ENCODE data around the gene ACSS1.

The ACSS1 gene

DNA sequence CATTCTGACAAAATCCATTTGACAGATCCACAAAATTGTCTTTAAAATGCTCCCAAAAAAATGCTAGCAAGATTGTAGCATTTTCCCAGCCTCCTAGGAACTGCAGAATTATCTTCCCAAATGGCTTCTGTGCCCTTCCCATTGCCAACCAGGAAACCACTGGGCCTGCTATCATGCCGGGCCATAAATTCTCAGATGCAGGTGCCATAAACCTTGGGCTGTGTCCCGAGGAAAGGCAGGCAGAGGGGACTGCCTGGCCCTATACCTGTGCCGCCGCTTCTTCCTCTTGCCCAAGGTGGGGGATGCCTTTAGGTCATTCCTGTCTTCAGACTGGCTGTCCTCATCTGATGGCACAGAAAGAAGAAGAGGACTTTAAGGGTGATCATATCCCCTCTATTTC lies 21.2 kb upstream of the ACSS1 start:
- in situ Hi-C loops (cut with MboI; ENCODE audit: low sequenced_read_pairs) = no loop called here

DNA sequence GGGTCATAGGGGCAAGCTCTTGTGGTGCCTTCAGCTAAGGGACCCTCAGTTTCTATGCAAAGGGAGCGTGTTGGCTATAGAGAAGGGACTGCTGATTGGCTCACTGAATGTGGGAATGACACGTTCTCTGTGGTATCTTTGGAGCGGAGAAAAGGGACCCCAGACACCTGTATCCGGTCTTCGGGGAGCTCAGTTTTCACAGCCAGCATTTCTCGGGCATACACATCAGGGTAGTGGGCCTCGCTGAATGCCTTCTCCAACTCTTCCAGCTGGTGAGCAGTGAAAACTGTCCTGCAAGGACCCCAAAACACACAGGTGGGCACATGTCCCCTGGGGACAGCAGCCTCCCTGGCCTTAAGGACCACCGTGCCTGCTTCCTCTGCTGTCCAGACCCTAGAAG lies 20.7 kb upstream of the ACSS1 start:
- in situ Hi-C loops (cut with MboI; ENCODE audit: low sequenced_read_pairs) = no loop called here

DNA sequence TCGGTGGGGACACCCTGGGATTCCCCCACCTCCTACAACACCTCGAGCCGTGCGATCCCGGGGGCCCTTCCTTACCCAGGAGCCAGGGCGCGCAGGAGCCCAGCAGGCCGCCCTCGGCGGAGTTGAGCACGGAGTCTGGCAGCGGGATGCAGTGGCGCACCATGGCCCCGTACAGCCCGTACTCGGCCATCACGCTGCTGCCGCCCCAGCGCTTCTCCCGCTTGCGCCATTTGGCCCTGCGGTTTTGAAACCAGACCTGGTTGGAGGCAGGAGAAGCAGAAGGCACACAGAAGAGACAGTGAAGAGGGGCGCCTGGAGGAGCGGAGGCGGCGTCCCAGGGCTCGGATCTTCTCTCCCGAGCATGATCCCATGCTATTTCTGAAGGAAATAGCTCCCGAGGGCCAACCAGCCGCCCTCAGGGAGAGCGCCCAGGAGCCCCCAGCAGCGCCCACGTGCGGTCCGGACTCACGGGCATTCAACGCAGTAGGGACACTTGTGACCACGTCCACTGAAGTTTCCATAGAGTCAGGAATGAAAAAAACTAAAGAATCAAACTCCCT lies 19.8 kb upstream of the ACSS1 start:
- in situ Hi-C loops (cut with MboI; ENCODE audit: low sequenced_read_pairs) = no loop called here

DNA sequence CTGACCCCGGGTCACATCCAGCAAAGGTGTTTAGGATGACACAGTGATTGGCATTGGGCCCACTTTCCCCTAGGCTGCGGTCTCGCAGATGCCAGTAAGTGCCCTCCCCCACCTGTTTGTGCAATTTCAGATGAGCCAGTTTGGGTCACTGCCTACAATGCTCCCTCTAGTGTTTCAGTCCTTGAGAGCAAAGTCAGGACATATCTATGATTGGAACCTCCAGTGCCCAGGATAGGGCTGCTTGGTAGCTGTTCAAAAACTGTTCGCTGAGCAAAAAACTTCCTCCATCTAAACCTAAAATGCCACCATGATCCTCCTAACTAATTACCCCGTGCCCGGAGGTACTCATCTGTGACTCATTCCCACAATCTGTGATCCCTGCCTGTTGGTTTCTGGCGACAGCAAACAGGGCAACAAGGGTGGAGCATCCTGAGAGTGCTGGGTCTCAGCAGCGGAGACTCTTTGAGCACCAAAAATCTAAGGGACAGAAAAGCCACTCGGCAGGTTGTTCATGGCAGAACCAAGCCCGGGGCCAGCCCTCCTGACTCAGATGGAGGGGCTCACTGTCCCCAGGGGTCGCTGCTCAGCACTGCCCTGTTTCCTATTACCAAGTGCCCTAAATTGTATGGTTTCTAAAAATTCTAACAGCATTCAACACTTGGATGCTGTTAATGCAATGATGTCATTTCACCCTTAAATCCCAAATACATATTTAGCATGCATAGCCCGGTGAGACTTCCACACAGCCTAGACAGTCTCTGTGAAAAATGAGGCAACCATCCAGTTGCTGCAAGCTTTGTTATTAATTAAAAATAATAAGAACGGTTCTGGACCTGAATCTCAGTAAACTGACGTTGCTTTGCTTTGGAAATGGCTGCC lies 19.0 kb upstream of the ACSS1 start:
- in situ Hi-C loops (cut with MboI; ENCODE audit: low sequenced_read_pairs) = no loop called here

GRCh38 chr20:25076201-25076600 lies 18.3 kb upstream of the ACSS1 start:
- in situ Hi-C loops (cut with MboI; ENCODE audit: low sequenced_read_pairs) = no loop called here

DNA sequence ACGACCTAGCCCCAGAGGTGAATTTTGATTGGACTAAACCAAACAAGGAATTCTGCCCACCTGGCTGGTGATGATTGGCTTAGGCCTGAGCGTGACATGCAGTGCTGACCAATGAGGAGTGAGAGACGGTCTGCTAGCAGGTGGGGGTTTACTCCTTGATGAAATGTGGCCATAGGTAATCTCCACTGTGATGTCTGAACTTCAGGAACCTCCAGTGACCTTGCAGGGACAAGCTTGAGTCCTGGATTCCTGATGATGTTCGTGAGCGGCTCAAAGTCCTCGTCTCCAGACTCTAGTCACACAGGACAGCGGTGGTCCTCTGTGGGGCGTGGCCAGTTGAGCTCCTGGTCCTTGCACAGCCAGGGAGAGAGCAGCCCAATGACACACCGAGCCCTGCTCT lies 15.6 kb upstream of the ACSS1 start:
- in situ Hi-C loops (cut with MboI; ENCODE audit: low sequenced_read_pairs) = no loop called here

DNA sequence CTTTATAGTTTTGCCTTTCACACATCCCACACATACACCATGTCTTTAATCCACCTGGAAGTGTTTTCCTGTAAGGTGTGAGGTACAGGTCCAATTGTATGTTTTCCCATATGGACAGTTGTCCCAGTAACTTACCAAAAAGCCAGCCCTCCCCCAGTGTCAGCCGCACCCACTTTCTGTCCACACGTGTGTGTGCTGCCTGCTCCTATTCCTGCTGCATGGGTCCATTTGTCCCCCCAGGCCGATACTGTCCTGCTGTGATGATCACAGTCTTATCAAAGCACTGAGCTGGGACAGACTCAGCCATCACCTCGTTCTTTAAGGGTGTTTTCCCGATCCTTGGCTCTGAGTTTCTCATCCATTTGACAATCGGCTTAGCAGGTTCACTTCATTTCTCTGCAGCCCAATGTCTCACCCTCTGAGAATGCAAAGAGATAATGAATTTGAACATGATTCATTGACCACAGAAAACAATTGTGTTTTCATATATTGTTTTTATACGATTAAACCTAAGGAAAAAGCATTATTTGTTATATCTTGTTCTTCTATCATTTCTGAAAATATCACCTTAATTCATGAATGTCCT lies 14.4 kb upstream of the ACSS1 start:
- in situ Hi-C loops (cut with MboI; ENCODE audit: low sequenced_read_pairs) = no loop called here

DNA sequence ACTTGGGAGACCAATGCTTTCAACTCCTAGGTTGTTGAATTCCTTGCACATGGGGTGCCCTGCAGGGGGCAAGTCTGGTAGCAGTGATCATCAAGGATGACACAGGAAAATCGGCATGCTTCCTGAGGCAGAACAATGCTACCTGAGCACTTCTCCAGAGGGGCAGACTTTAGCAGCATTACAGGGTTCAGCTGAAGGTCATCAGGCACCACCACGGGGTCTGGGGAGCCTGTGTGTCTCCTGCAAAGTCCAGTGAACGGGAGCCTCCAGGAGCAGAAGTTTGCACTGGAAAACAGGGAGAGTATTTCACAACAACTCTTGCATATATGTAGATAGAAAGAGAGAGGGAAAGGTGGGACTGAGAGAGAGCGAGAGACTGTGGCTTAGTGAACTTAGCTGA lies 13.8 kb upstream of the ACSS1 start:
- in situ Hi-C loops (cut with MboI; ENCODE audit: low sequenced_read_pairs) = no loop called here

DNA sequence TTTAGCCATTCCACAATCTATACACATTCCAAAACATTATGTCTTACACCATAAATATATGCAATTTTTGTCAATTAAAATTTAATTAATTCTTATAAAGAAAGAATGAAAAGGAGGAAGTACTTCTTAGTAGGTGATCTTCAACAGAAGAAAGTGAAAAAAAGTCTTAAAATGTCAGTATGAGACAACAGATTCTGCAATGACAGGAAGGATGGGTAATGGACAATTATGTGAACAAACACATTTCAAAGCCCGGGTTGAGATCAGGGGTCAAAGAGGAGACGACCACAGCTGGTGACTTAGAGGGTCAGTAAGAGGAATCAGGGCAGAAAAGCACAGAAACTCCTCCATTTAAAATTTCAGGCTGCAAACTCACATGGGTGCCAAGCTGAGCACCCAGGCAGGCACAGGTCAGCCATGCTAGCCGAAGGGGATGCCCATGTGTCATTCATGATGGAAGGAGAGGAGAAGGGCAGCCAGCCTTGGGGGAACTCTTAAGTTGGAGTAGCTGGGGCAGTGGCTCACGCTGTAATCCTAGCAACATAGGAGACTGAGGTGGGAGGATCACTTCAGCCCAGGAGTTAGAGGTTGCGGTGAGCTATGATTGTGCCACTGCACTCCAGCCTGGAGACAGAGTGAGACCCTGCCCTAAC lies 13.0 kb upstream of the ACSS1 start:
- in situ Hi-C loops (cut with MboI; ENCODE audit: low sequenced_read_pairs) = no loop called here

- in situ Hi-C loops (cut with MboI; ENCODE audit: low sequenced_read_pairs) = no loop called here
Measured at GRCh38 chr20:25067102-25067987, 9.4 kb upstream of the ACSS1 start.

DNA sequence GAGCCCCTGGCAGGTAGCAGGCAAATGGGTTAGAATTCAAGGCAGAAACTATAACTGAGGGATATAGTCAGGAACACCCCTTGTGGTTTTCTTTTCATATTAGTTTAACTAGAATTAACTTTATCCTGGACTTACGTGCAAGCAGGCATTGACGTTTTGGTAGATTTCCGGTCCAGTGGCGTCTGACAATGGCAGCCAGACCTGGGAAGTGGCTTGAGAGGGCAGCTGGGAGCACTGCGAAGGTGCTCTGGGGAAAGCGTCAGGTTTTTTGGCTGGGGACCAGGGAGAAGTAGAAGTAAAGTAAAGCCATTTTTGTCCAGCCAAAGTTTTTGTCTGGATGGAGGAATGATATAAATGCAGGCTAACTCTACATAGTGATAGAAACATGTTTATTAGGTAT lies 8.4 kb upstream of the ACSS1 start:
- in situ Hi-C loops (cut with MboI; ENCODE audit: low sequenced_read_pairs) = no loop called here

GRCh38 chr20:25065625-25066338 lies 7.8 kb upstream of the ACSS1 start:
- in situ Hi-C loops (cut with MboI; ENCODE audit: low sequenced_read_pairs) = no loop called here

- in situ Hi-C loops (cut with MboI; ENCODE audit: low sequenced_read_pairs) = no loop called here
Measured at GRCh38 chr20:25065072-25065624, 7.2 kb upstream of the ACSS1 start.

DNA sequence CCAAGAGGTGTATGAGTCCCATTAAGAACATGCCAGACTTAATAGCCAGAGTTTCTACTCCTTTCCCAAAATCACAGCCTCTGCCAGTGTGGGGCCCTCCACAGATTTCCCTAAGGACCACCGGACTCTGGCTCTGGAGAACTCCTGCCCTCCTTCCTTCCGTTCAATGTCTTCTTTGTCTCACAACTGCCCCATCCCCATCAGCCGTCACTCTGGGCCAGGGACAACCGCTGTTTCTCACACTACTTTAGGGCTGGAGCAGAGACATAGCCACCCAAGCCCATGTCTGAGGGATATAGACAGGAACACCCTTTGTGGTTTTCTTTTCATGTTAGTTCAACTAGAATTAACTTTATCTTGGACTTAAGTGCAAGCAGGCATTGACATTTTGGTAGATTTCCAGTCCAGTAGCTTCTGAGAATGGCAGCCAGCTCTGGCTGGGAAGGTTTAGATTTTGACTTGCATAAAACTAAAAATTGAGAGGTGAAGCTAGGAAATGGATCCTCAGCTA lies 6.7 kb upstream of the ACSS1 start:
- in situ Hi-C loops (cut with MboI; ENCODE audit: low sequenced_read_pairs) = no loop called here

DNA sequence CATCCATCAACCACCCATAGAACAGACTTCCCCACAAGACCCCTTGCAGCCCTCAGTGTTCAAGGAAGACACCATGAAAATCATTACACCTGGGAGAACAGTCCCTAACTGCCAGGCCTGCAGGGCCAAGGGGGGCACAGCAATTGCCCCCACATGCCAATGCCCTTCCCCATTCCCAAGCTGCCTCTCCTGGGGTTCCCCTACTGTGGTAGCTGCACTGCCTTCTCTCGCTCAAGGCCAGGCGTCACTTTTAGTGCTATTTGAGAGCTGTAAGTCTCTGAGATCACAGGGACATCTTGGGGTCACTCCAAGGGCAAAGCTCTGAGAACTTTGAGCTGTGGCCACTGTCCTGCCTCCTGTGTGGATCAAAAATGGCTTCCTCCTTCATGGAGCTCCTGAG lies 6.0 kb upstream of the ACSS1 start:
- in situ Hi-C loops (cut with MboI; ENCODE audit: low sequenced_read_pairs) = no loop called here

DNA sequence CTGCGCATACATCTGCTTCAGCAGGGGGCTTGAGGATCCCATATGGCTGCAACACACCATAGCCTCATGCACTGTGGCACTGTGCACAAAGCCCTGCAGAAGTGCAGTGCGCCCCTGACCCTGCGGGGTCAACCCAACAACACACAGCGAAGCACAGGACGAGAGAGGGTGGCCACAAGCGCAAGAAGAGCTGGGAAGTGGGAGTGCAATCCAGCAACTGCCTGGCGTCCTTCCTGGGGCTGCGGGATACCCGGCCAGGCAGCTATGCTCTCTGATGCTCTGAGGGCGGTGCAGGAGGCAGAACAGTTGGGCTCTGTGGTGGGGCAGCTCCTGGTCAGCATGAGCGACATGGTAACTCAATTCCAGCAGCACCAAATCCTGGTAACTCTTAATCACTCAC lies 5.6 kb upstream of the ACSS1 start:
- in situ Hi-C loops (cut with MboI; ENCODE audit: low sequenced_read_pairs) = no loop called here

DNA sequence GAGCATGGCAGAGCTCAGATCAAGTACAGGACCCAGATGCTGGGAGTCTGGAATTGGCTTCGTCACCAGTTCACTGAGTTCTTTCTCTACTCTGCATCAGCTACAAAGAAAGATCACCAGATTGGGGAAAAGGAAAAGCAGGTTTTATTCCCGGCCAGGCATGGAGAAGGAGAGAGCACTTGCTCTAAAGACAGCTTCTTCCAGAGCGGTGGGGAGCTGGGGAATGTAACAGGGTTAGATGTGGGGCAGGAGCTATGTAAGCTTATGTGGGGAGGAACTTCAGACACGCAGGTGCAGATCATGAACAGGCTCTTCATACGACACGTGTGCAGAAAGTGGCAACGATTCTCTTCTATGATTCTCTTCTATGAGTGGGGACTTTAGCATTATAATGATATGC lies 4.9 kb upstream of the ACSS1 start:
- in situ Hi-C loops (cut with MboI; ENCODE audit: low sequenced_read_pairs) = no loop called here

DNA sequence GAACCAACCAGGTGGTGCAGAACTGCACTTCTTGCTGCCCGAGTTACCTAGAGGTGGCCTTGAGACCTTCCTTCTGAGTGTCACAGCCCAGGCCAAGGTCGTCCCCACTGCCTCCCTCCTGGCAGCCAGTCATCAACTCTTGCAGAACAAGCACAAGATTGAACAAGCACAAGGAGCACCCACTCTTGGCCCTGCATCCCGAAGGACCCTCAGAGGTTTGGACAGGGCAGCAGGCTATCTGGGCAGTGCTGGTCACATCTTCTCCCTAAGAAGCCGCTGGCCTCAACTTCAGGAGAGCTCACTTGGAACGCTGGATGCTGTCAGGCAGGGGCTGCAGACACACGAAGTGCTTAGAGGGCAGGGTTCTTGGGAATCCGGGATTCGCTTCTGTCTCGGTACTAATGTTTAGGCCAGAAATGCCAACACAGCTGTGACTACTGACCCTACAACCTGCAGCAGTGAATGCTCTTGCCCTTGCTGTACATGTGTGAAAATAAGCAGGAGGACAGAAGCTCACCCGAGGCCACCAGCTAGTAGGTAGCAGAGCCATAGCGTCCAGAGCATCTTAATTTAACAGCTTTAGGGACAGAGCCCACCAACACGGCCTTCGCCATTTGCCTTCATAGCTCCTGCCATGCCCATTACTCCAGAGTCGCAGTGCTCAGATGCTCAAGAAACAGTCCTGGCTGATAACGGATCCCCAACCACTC lies 4.0 kb upstream of the ACSS1 start:
- in situ Hi-C loops (cut with MboI; ENCODE audit: low sequenced_read_pairs) = no loop called here
